Activated naive CD8-positive, alpha-beta T cell treated with anti-CD3 and anti-CD28 coated beads, Interleukin-2, amount 50 U/mL, for 16 hours (primary cell): Measurements from ENCODE around the gene ZFYVE19.

ENCODE experiments used
- DNase-seq: peaks from one replicate; pipeline ENCODE4 v3.0.0-alpha.2; 2020; ENCODE audit warnings: low read depth, low spot score

The ZFYVE19 gene

DNA sequence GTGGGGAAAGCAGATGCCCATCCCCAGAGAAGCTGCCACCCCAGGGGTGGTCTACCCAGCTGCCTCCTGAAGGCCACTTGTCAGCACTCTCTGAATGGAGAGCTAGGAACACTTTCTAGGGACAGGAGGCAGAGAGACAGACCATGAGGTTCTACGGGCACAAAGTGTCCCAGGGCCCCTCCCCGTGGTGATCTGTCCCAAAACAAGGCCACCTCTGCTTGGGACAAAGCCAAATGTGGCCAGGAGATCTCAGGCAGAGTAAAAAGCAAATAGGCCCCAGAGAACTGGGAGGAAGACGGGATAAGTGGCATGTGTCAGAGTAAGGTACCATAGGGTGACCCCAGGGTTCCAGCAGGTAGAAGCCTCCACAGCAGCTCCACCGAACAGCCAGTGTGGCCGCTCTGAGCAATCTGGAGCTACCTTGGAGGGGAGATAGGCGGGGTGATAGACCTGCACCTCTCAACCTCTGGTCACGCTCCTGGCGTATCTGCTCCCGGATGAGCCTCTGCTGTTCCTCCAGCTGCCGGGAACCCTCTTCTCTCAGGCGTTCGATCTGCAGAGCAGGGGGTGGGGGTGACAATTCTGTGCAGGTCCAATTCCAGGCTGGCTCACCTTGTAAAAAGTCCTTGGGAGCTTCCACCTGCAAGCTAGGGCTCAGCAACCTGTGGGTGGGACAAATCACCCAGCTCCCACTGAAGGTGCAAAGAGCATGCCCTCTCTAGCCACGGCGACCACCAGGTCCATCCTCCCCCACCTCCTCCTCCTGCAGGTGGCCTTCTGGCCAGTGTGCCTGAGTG is 31.0 kb upstream of the ZFYVE19 start:
- no peak for DNase-seq

GRCh38 chr15:40776537-40777141 is 30.2 kb upstream of the ZFYVE19 start:
- no peak for DNase-seq

- peak; percentile 66 for DNase-seq
Observed at GRCh38 chr15:40782609-40783227, 24.2 kb upstream of the ZFYVE19 start.

- DNase-seq, result no peak
Observed at GRCh38 chr15:40785164-40785563, 21.7 kb upstream of the ZFYVE19 start.

DNA sequence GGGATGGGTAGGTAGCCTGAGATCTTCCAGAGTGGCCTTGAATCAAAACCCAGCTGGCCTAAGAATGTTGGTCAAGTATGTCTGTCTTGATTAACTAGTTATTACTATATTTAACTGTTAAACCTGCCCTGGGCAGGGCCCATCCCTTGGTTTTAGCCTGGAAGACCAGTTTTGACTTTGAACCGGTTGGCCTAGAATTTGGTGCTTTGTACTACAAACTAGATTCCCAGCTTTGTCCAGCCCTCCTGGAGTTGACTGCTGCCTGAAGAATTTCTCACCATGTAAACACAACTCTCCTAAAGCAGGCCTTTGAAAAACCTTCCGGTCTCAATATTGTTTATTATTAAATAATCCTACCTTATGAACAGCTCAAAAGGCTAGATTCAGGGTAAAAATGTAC is 21.1 kb upstream of the ZFYVE19 start:
- DNase-seq, result no peak

- DNase-seq, result peak; percentile 41
Observed at GRCh38 chr15:40787344-40787841, 19.5 kb upstream of the ZFYVE19 start.

- DNase-seq, result no peak
Observed at GRCh38 chr15:40787991-40788390, 18.9 kb upstream of the ZFYVE19 start.

DNA sequence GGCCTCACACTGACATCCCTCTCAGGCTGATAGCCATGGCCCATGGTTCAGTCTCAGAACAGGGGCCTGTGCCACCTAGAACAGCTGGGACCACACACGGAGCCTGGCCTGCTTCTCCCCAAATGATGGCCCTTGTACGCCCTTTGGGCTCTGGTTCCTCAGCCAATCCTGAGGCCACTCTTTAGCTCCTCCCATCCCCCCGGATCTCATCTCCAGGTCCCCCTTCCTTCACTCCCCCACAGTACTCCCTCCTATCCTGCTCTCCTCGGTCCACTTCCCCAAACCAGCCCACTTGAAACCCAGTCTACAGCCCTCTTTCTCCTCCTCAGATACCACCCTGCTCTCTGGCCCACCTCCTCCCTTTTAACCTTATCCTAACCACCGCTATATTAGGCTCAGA is 17.8 kb upstream of the ZFYVE19 start:
- DNase-seq, result no peak

- no peak for DNase-seq
Observed at GRCh38 chr15:40789999-40790398, 16.9 kb upstream of the ZFYVE19 start.

GRCh38 chr15:40790718-40791117 is 16.2 kb upstream of the ZFYVE19 start:
- DNase-seq, result no peak

DNA sequence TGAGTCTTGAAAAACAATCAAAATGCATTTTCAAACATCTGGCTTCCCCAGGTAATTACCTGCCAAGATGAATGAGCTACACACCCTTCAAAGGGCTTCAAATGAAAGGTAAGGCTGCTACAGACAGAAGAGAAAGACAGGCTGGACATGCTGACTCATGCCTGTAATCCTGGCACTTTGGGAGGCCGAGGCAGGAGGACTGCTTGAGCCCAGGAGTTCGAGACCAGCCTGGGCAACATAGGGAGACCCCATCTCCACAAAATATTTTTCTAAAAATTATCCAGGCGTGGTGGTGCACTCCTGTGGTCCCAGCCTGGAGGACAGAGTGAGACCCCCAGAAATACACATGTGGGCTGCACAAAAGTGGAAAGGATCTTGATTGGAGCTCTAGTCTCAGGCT is 14.5 kb upstream of the ZFYVE19 start:
- DNase-seq, result no peak

GRCh38 chr15:40793216-40793989 is 13.5 kb upstream of the ZFYVE19 start:
- no peak for DNase-seq

- DNase-seq, result no peak
Observed at GRCh38 chr15:40796041-40796440, 10.8 kb upstream of the ZFYVE19 start.

DNA sequence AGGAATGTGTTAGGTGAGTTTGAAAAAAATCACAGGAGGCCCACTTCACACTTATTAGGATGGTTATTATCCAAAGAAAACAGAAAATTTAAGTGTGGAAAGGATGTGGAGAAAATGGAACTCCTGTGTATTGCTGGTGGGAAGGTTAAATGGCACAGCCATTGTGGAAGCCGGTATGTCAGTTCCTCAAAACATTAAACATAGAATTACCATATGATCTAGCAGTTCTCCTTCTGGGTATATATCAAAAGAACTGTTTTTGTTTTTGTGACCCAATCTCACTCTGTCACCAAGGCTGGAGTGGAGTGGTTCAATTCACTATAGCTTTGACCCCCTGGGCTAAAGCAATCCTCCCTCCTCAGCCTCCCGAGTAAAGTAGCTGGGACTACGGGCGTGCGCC is 10.4 kb upstream of the ZFYVE19 start:
- DNase-seq, result no peak

DNA sequence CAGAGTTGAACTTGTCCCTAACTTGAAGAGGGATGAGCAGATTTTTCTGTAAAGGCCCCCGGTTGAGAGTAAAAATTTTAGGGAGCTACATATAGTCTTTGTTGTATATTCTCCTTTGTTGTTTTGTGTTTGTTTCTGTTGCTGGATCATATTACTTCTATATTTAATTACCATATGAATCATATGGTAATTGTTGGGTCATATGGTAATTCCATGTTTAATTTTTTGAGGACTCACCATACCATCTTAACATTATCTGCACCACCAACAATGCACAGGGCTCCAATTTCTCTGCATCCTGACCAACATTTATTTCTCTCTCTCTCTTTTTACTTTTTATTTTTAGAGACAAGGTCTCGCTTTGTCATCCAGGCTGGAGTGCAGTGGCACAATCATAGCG is 7.4 kb upstream of the ZFYVE19 start:
- DNase-seq, result no peak

DNA sequence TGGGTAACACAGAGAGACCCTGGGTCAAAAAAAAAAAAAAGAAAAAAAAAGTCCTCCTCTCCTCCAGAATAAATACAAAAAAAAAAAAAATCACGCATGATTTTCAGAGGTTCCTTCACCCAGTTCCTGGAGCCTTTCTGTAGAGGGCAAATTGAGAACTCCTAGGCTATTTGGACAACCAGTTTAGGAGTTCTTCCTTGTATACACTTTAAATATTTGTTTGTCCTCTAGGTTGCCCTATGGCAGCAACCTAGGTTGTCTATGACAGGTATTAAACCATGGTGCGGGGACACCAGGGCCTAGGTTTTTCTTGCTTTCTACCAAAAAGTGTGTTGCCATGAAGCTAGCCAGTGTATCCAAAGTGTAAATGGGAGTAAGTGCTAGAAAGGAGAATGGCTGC is 3.8 kb upstream of the ZFYVE19 start:
- no peak for DNase-seq

- no peak for DNase-seq
Observed at GRCh38 chr15:40803688-40804087, 3.2 kb upstream of the ZFYVE19 start.

- DNase-seq, result no peak
Observed at GRCh38 chr15:40806672-40807027, 239 bp upstream of the ZFYVE19 start.

- no peak for DNase-seq
Observed at GRCh38 chr15:40807888-40808461, 1.1 kb downstream of the ZFYVE19 start.

DNA sequence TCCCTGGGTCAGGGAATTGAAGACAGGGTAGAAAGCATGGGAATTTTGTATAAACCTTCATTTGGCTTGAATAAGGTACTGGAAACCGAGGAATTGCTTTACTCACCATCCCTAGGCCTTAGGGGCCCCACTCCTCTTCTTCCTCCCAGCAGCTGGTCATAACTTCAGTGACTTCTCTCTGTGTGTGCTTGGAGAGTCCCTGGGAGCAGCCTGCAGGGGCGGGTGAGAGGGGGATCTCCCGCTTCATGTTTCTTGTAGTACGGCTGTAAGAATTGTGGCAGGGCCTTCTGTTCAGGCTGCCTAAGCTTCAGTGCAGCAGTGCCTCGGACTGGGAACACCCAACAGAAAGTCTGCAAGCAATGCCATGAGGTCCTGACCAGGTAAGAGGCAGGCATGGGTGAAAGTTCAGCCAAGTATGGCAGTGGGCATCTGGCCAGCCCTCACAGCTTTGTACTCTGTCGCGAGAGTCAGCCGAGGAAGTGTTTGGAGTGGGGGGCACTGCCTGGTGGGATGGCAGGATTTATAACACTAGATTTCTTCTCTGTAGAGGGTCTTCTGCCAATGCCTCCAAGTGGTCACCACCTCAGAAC is 2.1 kb downstream of the ZFYVE19 start:
- DNase-seq, result no peak

GRCh38 chr15:40812721-40813425 is 6.0 kb downstream of the ZFYVE19 start:
- DNase-seq, result no peak
